GM19025 (cell line): ENCODE results near the gene PTGER4.
"Not testable (repeated sequence)": the region's sequence is repeated elsewhere in the genome, so short reads cannot be mapped to it uniquely, and the experiment has no call there.

Source experiments
- ATAC-seq: cut with Tn5 transposase; IDR thresholded peaks from one replicate; pipeline ENCODE4 v1.9.1; 2021; ENCODE audit warnings: mild to moderate bottlenecking, low read depth, moderate library complexity; ENCODE audit not compliant: unreplicated experiment

Gene PTGER4

GRCh38 chr5:40679913-40680681, at the start of gene PTGER4:
Gene PTGER4 (plus strand): TSS chr5:40679915. CDS start chr5:40680994, 1,079 bp downstream.
- ATAC-seq, result peak; percentile 38

- no peak for ATAC-seq
These were observed 49.6 kb upstream of the PTGER4 start for GRCh38 chr5:40630126-40630525.

GRCh38 chr5:40631236-40631635, 48.5 kb upstream of the PTGER4 start:
- ATAC-seq, result no peak

- ATAC-seq, result no peak
These were observed 45.6 kb upstream of the PTGER4 start for GRCh38 chr5:40634154-40634553.

- no peak for ATAC-seq
These were observed 45.1 kb upstream of the PTGER4 start for GRCh38 chr5:40634593-40634992.

- not testable (repeated sequence) for ATAC-seq
These were observed 40.2 kb upstream of the PTGER4 start for GRCh38 chr5:40639531-40639930.

GRCh38 chr5:40646266-40646665, 33.4 kb upstream of the PTGER4 start:
- no peak for ATAC-seq

GRCh38 chr5:40648150-40648549, 31.6 kb upstream of the PTGER4 start:
- no peak for ATAC-seq

- no peak for ATAC-seq
These were observed 30.2 kb upstream of the PTGER4 start for GRCh38 chr5:40649463-40650030.

GRCh38 chr5:40651201-40651600, 28.5 kb upstream of the PTGER4 start:
- no peak for ATAC-seq

GRCh38 chr5:40652441-40653220, 27.1 kb upstream of the PTGER4 start:
- ATAC-seq, result no peak

- ATAC-seq, result no peak
These were observed 26.3 kb upstream of the PTGER4 start for GRCh38 chr5:40653221-40654022.

GRCh38 chr5:40654377-40654991, 25.2 kb upstream of the PTGER4 start:
- ATAC-seq, result no peak

- no peak for ATAC-seq
These were observed 24.6 kb upstream of the PTGER4 start for GRCh38 chr5:40655138-40655537.

- not testable (repeated sequence) for ATAC-seq
These were observed 23.6 kb upstream of the PTGER4 start for GRCh38 chr5:40656091-40656490.

- ATAC-seq, result no peak
These were observed 22.9 kb upstream of the PTGER4 start for GRCh38 chr5:40656766-40657165.

- ATAC-seq, result no peak
These were observed 19.0 kb upstream of the PTGER4 start for GRCh38 chr5:40660751-40661150.

- no peak for ATAC-seq
These were observed 13.9 kb upstream of the PTGER4 start for GRCh38 chr5:40665635-40666298.

- no peak for ATAC-seq
These were observed 13.1 kb upstream of the PTGER4 start for GRCh38 chr5:40666657-40667056.
